GM23338 (cell line): ENCODE data around the gene VPS4A. TPM values are rescaled to one million over a fixed set of nuclear protein-coding genes. Genes with fewer than 3 reads are reported as not detected.

Experiments used
- JUNB ChIP-seq: IDR thresholded peaks from one replicate; pipeline ENCODE4 v1.6.1; 2016; ENCODE audit warnings: antibody characterized with exemption; ENCODE audit not compliant: unreplicated experiment
- STAT1 ChIP-seq: IDR thresholded peaks from one replicate; pipeline ENCODE4 v1.6.1; 2016; ENCODE audit warnings: antibody characterized with exemption; ENCODE audit not compliant: unreplicated experiment
- polyA plus RNA-seq: library from polyadenylated mRNA; unstranded; fragments of >200 nt; fragmentation: Nextera tagmentation; extraction: Ambion mirVana; gene quantifications from 2 replicates; pipeline ENCODE4 v1.2.1, GENCODE V29; 2016
- total RNA-seq: library from RNA; depleted of rRNA; stranded (reverse); fragments of >200 nt; shearing (Covaris generic); gene quantifications from 2 replicates; pipeline ENCODE4 v1.2.3, GENCODE V29; 2014; rRNA removed
- TF ChIP-seq, protein P1 (sequence below), 2 experiments: fragments of 200-600 bp in 1 of 2; sonication (generic) in 1 of 2; conservative IDR thresholded peaks; 2 replicates each; pipeline versions ENCODE4 v1.5.1 to v1.6.1; 2016 to 2017; ENCODE audit warnings: antibody characterized with exemption in 2 of 2, low read depth in 2 of 2, mild to moderate bottlenecking in 2 of 2, moderate library complexity in 1 of 2

The VPS4A gene
- total and polyA plus RNA-seq, 2 experiments from 2014 or later, result 29.1 to 32.7 TPM

DNA sequence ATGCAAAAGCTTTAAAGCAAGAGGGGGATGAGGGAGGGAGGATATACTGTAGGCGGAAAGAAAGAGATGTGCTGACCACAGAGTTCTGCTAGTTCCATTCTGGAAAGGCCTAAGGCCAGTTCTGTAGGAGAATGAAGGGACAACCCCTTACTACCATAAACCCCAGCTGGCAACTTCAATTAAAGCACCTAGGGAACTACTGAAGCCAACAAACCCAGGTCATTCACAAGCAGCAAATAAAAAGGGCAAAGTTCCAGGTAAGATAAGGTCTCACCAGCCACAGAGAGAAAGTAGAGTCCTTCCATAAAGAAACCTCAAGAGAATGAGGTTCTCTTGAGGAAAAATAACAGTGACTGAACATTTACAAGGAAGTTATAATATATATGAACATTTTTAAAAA lies 61.9 kb downstream of the VPS4A start (continued):
- TF ChIP-seq, protein P1, sequence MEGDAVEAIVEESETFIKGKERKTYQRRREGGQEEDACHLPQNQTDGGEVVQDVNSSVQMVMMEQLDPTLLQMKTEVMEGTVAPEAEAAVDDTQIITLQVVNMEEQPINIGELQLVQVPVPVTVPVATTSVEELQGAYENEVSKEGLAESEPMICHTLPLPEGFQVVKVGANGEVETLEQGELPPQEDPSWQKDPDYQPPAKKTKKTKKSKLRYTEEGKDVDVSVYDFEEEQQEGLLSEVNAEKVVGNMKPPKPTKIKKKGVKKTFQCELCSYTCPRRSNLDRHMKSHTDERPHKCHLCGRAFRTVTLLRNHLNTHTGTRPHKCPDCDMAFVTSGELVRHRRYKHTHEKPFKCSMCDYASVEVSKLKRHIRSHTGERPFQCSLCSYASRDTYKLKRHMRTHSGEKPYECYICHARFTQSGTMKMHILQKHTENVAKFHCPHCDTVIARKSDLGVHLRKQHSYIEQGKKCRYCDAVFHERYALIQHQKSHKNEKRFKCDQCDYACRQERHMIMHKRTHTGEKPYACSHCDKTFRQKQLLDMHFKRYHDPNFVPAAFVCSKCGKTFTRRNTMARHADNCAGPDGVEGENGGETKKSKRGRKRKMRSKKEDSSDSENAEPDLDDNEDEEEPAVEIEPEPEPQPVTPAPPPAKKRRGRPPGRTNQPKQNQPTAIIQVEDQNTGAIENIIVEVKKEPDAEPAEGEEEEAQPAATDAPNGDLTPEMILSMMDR (conservative IDR thresholded peaks at IDR 0.05; ENCODE audit: low read depth in 2 of 2), result no peak
- TF ChIP-seq STAT1 (no peak), JUNB (no peak)

Other genes with a start within 250 kb of the VPS4A start
- gene HAS3, start 205.7 kb upstream of the VPS4A start, total RNA-seq, result 54.9 and 56.7 TPM in 2 replicates
- 7.3 TPM in 2 replicates for gene HAS3, start 205.7 kb upstream of the VPS4A start, polyA plus RNA-seq
- gene CHTF8, start 178.8 kb upstream of the VPS4A start, total RNA-seq, result 147 and 155 TPM in 2 replicates
- 24.4 and 25.5 TPM in 2 replicates for gene CHTF8, start 178.8 kb upstream of the VPS4A start, polyA plus RNA-seq
- 66.6 and 76.7 TPM in 2 replicates for gene UTP4, start 178.7 kb upstream of the VPS4A start, total RNA-seq
- gene UTP4, start 178.7 kb upstream of the VPS4A start, polyA plus RNA-seq, result 63.2 TPM in 2 replicates
- gene SNTB2, start 124.2 kb upstream of the VPS4A start, total RNA-seq, result 18.8 and 42.7 TPM in 2 replicates
- gene SNTB2, start 124.2 kb upstream of the VPS4A start, polyA plus RNA-seq, result 4.8 and 6.2 TPM in 2 replicates
- 43.4 and 48.7 TPM in 2 replicates for gene PDF, start 19.2 kb downstream of the VPS4A start, total RNA-seq
- gene PDF, start 19.2 kb downstream of the VPS4A start, polyA plus RNA-seq, result 16.2 and 18.8 TPM in 2 replicates
- 55.7 and 79.9 TPM in 2 replicates for gene COG8, start 28.2 kb downstream of the VPS4A start, total RNA-seq
- 18.2 and 21.4 TPM in 2 replicates for gene COG8, start 28.2 kb downstream of the VPS4A start, polyA plus RNA-seq
- gene NIP7, start 28.4 kb downstream of the VPS4A start, total RNA-seq, result 30.4 and 32.7 TPM in 2 replicates
- 42.9 and 47.4 TPM in 2 replicates for gene NIP7, start 28.4 kb downstream of the VPS4A start, polyA plus RNA-seq
- not detected in 2 replicates for gene TMED6, start 40.4 kb downstream of the VPS4A start, total RNA-seq
- 0.29 and 1.3 TPM in 2 replicates for gene TMED6, start 40.4 kb downstream of the VPS4A start, polyA plus RNA-seq
- 28.9 and 33.0 TPM in 2 replicates for gene TERF2, start 74.7 kb downstream of the VPS4A start, total RNA-seq
- gene TERF2, start 74.7 kb downstream of the VPS4A start, polyA plus RNA-seq, result 10.8 and 11.4 TPM in 2 replicates
- gene CYB5B, start 113.3 kb downstream of the VPS4A start, total RNA-seq, result 65.4 and 72.0 TPM in 2 replicates
- 100 and 110 TPM in 2 replicates for gene CYB5B, start 113.3 kb downstream of the VPS4A start, polyA plus RNA-seq